HG03025 (cell line): ENCODE data around the gene RPUSD2.
"Not testable (repeated sequence)": the region's sequence is repeated elsewhere in the genome, so short reads cannot be mapped to it uniquely, and the experiment has no call there.

Experiments used
- ATAC-seq: cut with Tn5 transposase; IDR thresholded peaks from one replicate; pipeline ENCODE4 v1.9.1; 2021; ENCODE audit warnings: mild to moderate bottlenecking, moderate library complexity; ENCODE audit not compliant: unreplicated experiment, low FRiP score

Gene RPUSD2

GRCh38 chr15:40564591-40565332, 4.3 kb upstream of the RPUSD2 start, which contains the start of gene CCDC32:
Gene CCDC32 (minus strand): TSS chr15:40565042. CDS start chr15:40563015, 2,027 bp downstream.
- peak; percentile 95 for ATAC-seq

GRCh38 chr15:40565333-40566238, 3.5 kb upstream of the RPUSD2 start:
- ATAC-seq: no peak

- no peak for ATAC-seq
Measured at GRCh38 chr15:40567111-40567510, 2.0 kb upstream of the RPUSD2 start.

GRCh38 chr15:40575113-40575512, 6.0 kb downstream of the RPUSD2 start:
- ATAC-seq: no peak

GRCh38 chr15:40576914-40577313, 7.8 kb downstream of the RPUSD2 start:
- ATAC-seq: not testable (repeated sequence)

GRCh38 chr15:40578892-40579291, 9.8 kb downstream of the RPUSD2 start:
- no peak for ATAC-seq

- ATAC-seq: not testable (repeated sequence)
Measured at GRCh38 chr15:40581796-40582195, 12.7 kb downstream of the RPUSD2 start.

- no peak for ATAC-seq
Measured at GRCh38 chr15:40582726-40583246, 13.7 kb downstream of the RPUSD2 start.

- ATAC-seq: no peak
Measured at GRCh38 chr15:40584191-40584590, 15.1 kb downstream of the RPUSD2 start.

GRCh38 chr15:40590667-40591050, 21.6 kb downstream of the RPUSD2 start:
- ATAC-seq: no peak

- no peak for ATAC-seq
Measured at GRCh38 chr15:40591389-40591788, 22.3 kb downstream of the RPUSD2 start.

- no peak for ATAC-seq
Measured at GRCh38 chr15:40593165-40593564, 24.1 kb downstream of the RPUSD2 start.

- peak; percentile 76 for ATAC-seq
Measured at GRCh38 chr15:40593588-40594428, 24.7 kb downstream of the RPUSD2 start, which contains the start of gene KNL1. Gene KNL1 (plus strand): TSS chr15:40594249. CDS start chr15:40602932, 8,683 bp downstream.

GRCh38 chr15:40594429-40594836, 25.3 kb downstream of the RPUSD2 start:
- ATAC-seq: peak; percentile 38

- no peak for ATAC-seq
Measured at GRCh38 chr15:40595219-40595618, 26.1 kb downstream of the RPUSD2 start.

GRCh38 chr15:40595773-40596172, 26.7 kb downstream of the RPUSD2 start:
- ATAC-seq: no peak

- no peak for ATAC-seq
Measured at GRCh38 chr15:40597024-40597423, 27.9 kb downstream of the RPUSD2 start.

GRCh38 chr15:40598126-40598525, 29.0 kb downstream of the RPUSD2 start:
- no peak for ATAC-seq

GRCh38 chr15:40598672-40599071, 29.6 kb downstream of the RPUSD2 start:
- ATAC-seq: no peak

- no peak for ATAC-seq
Measured at GRCh38 chr15:40600956-40601355, 31.9 kb downstream of the RPUSD2 start.
